Dedifferentiated amniotic fluid mesenchymal stem cell (primary cell): Measurements from ENCODE around the gene CDON.
A peak's percentile ranks its signal among the peaks of the same experiment; 100 is the strongest.
"Not testable (repeated sequence)": the region's sequence is repeated elsewhere in the genome, so short reads cannot be mapped to it uniquely, and the experiment has no call there.

Experiments used
- DNase-seq: peaks from one replicate; pipeline ENCODE4 v3.0.0-alpha.2; 2016; ENCODE audit errors: extremely low spot score

CDON gene

GRCh38 chr11:125995313-125995712, 67.4 kb downstream of the CDON start:
- DNase-seq = no peak

GRCh38 chr11:125994509-125994908, 68.2 kb downstream of the CDON start:
- DNase-seq = no peak

DNA sequence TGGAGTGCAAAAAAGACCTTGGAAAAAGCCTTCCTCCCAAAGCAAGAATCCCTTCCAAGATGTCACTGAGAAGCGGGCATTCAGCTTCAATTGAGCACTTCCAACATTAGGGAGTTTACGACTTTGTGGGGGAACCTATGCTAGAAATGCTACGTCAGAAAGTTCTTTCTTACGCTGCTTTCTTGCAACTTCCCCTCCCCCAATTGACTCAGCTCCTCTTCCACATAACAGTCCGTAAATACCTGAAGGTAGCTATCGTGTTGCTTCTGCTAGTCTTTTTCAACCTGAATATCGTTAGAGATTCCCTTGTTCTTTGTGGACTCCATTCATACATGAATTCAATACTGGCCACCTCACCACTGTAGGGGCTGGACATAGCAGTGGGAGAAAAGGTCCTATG, 69.8 kb downstream of the CDON start:
- no peak for DNase-seq

DNA sequence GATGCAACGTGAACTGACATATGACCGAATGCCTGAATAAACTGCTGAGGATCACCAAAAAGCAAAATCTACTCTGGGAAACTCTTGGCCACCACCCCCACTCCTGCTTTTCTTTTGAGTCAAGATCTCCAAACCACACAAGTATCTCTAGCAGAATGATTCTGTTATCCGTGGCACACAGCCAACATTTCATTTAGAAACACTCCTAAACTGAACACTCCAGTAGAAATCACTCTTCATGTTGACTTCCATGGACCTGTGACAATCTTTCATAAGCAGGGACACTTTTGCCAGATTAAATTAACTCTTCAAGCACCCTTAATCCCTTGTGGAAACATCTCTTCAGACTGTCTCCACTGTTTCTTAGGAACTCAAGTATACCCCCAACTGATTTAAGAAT, 72.4 kb downstream of the CDON start:
- peak; percentile 72 for DNase-seq

- DNase-seq = no peak
Observed at GRCh38 chr11:125987066-125987641, 75.5 kb downstream of the CDON start.

DNA sequence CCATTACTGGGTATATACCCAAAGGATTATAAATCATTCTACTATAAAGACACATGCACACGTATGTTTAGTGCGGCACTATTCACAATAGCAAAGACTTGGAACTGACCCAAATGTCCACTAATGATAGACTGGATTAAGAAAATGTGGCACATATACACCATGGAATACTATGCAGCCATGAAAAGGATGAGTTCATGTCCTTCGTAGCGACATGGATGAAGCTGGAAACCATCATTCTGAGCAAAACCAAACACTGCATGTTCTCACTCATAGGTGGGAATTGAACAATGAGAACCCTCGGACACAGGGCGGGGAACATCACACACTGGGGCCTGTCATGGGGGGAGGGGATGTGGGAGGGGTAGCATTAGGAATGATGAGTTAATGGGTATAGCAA, 76.7 kb downstream of the CDON start:
- not testable (repeated sequence) for DNase-seq

DNA sequence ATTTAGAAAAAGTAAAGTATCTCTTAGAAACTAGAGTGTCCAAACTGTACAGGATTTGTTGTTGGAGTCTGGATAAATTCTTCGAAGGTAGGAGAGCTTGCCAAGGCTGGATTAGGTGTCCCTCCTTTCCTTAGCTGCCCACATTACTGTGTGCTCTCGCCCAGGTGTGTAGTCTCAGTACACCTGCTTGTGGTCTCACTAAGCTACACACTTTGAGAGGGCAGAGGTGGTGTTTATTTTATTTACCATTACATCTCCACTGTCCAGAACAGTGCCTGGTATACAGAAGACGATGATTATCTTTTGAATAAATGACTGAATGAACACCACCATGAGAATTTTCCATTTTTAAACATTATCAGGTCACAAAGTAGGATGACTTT, 80.3 kb downstream of the CDON start:
- no peak for DNase-seq

DNA sequence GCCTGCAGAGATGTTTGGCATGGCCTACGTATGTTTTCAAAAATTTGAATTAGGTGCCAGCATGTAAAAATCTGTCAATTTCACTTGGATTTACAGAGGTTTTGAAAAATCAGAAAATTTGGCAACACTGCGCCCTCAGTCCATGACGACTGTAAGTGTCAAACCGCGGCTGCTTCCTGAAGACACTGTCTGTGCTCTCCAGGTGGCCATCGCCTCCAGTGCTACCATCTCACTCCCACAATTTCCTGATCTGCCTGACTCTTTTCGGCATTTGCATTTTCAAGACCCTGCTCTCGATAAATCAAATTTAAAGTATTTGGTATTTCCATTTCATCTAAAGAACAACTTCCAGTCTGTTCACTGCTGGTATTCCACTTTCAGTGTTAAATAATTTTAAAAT, 82.2 kb downstream of the CDON start:
- DNase-seq = no peak

- no peak for DNase-seq
Observed at GRCh38 chr11:125979511-125979910, 83.2 kb downstream of the CDON start.

- no peak for DNase-seq
Observed at GRCh38 chr11:125978778-125979407, 83.8 kb downstream of the CDON start.

DNA sequence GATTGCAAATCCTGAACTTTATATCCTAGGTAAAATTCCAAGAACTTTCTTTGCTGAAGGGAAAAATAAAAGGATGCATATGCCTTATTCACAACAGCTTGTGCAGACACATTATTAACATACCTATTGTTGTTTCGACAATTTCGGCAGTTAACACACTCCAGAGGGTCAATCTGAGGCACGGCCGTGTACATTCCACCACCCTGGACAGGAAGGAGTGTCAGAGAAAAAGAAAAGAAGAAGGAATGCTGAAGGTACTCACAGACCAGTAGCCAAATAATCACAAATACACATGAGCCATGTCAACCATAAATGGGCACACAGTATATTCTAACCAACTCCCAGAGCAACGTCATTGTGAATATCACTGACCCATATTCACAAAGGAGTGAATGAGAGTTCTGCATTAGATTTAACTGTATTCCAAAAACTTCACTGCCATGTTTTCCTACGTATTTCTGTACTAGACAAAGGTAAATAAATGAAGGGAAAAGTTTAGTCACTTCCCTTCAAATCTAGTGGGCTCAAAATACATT, 84.4 kb downstream of the CDON start:
- DNase-seq = no peak

DNA sequence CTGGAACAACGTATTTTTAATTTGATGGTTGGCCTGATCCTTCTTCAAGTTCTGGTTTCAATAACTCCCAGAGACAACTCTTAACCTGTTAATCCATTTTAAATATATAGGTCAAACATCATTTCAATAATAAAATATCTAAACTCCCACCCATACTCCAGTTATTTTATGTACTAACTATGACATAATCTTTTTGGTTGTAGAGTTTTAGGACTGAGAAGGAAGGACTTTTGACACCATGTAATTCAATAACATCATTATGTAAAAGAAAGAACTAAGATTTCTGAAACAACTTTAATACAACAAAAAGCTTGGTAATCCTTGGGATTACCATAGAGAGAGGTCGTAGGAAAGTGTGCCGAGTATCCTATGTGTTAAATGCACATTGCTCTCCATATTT, 85.3 kb downstream of the CDON start:
- DNase-seq = no peak

GRCh38 chr11:125976156-125976555, 86.5 kb downstream of the CDON start:
- DNase-seq = no peak

DNA sequence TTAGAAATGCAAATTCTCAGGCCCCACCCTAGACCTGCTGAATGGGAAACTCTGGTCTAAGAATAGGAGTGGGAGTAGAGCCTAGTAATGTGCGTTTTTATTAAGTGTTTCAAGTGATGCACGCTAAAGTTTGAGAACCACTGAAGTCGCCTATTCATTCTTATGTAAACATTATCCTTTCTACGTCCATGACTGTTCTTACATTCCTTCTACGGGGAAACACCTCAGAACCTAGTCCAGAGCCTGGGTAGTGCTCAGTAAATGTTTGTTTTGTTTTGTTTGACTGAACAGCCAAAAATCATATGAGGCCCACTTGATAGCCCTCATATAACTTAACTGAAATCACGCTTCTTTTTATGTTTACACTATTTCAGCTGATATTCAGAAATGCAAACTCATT, 87.0 kb downstream of the CDON start:
- DNase-seq = no peak

DNA sequence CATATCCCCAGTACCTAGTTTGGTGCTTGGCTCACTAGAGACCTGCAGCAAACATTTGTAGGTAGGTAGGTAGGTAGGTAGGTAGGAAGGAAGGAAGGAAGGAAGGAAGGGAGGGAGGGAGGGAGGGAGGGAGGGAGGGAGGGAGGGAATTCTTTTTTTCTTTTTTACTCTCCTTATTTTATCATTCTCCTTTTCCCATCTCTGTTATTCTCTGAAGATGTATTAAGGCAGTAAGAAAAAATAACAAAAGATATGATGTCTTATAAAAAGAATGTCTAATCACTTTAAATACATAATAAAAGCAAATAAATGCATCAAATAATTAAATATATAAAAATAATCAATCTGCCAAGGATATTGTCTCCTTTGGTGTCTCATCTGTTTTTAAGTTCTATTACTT, 88.4 kb downstream of the CDON start:
- no peak for DNase-seq

- DNase-seq = no peak
Observed at GRCh38 chr11:125971618-125972017, 91.0 kb downstream of the CDON start.

- no peak for DNase-seq
Observed at GRCh38 chr11:125968354-125968753, 94.3 kb downstream of the CDON start.

DNA sequence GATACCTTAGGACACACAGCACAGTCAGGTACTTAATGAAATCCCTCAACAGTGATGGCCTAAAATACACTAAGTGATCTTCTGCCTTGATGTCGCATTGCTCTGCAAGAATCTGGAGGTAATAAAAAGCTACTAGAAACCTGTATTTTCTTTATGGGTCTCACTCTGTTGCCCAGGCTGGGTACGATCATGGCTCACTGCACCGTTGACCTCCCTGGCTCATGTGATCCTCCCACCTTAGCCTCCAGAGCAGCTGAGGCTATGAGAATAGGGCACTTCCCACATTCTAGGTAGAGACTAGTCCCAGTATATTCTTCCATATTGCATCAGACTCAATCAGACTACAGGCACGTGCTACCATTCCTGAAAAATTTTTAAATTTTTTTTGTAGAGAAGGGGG, 95.2 kb downstream of the CDON start:
- DNase-seq = no peak

GRCh38 chr11:125960771-125961170, 101.9 kb downstream of the CDON start:
- no peak for DNase-seq

GRCh38 chr11:125959931-125960330, 102.7 kb downstream of the CDON start:
- DNase-seq = no peak

DNA sequence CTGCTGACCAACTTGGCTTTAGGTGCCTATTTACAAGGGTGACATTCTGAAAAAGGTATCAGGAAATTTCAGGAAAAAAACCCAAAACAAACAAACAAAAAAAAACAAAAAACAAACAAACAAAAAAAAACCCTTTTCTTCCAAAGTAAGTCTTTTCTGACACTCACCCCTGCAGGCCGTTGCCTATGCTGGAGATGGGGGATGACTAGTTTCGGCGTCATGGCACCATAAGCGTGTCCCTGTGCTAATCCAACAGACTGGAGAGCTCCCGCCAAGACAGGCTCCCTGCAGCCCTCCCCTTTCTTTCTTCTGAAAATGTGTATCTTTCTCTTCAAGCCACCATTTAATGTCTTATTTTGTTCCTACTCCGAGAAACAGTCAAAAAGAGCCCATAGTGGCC, 103.2 kb downstream of the CDON start:
- no peak for DNase-seq

GRCh38 chr11:125958872-125959400, 103.7 kb downstream of the CDON start:
- DNase-seq = no peak

DNA sequence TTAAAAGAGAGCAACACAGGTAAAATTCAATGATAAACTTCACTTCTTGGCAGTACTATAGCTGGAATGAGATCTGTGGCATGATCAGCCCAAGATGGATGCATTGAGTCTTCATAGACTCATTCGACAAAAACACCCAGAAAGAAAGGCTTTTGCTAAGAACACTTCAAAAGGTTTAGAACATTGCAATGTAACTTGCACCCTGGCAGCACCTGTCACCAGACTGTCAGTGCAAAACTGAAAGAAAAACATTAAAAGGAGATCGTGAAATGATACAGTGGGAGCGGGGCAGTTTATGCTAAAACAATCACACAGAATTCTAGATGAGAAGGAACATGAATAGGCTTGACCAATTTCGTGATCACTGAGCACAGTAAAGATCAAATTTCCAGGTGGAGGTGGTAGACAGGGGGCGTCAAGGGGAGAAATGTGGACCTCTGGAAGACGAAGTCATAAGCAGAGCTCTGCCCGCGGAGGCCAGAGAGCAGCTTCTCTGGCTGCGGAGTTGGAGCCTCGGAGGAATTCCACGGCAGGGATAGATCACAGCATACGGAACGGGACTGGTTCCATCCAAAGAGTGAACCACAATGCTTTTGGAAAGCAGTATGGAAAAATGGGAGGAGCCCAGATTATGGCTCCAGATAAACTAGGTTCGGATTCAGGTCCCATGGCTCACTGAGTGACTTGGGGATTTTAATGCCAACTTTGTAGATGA, 104.9 kb downstream of the CDON start:
- no peak for DNase-seq
